Hindlimb muscle (tissue), 1 donor: ENCODE measurements around the gene SEPTIN12. TPM values are rescaled to one million over a fixed set of nuclear protein-coding genes. Genes with fewer than 3 reads are reported as not detected.
A peak's percentile ranks its signal among the peaks of the same experiment; 100 is the strongest.

Source experiments
- DNase-seq: peaks from one replicate; pipeline ENCODE4 v3.0.0-alpha.2; 2013
- polyA plus RNA-seq: library from polyadenylated mRNA; unstranded; fragments of 120-200 nt; gene quantifications from one replicate; pipeline ENCODE4 v1.2.1, GENCODE V29; 2013; ENCODE audit not compliant: insufficient read length

The SEPTIN12 gene
- polyA plus RNA-seq, 1 donor: not detected

- DNase-seq: no peak
Measured at GRCh38 chr16:4783951-4784336, 4.2 kb downstream of the SEPTIN12 start.

DNA sequence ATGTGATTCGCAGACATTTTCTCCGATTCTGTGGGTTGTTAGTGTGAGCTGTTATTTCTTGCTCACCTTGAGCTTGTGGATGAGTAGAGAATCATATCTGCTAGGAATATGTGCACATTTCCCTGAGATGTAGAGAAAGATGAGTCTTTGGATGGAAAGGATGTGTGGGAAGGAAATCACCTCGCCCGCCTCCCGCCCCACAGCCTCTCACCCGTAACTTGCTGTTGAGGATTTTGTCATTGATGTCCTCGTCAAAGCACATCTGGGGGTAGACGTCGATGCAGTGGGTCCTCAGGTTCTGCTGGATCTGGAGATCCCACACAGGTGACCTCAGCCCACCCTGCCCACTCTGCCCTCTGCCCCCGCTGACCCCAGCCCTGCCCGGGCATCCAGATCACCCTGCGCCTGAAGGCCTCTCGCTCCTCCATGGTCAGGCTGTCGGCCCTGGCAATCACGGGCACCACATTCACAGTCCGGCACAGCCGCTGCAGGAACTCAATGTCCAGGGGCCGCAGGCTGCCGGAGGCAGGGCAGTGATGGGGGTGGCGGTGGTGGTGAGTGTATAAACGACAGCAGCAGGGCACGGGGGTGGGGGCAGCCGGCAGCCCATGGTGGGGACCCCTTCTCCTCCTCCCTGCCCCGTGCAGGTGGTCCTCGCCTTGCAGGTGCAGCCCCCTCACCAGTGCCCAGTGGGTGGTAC lies 4.7 kb downstream of the SEPTIN12 start:
- DNase-seq: no peak

GRCh38 chr16:4780235-4780634 lies 7.9 kb downstream of the SEPTIN12 start:
- no peak for DNase-seq

DNA sequence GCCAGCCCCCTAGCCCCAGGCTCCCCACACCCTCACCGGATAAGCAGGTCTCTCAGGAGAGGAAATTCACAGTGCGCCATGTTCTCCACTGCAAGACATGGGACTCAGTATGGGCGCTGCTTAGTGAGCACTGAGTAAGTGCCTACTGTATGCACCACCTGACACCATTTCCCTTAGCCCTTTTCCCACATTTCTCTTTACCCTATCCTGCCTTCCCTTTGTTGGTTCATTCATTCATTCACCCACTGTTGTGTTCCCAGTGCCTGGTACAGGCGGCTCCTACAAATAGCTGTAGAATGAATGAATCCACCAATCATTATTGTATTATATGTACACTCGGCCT lies 10.1 kb downstream of the SEPTIN12 start:
- DNase-seq: no peak

DNA sequence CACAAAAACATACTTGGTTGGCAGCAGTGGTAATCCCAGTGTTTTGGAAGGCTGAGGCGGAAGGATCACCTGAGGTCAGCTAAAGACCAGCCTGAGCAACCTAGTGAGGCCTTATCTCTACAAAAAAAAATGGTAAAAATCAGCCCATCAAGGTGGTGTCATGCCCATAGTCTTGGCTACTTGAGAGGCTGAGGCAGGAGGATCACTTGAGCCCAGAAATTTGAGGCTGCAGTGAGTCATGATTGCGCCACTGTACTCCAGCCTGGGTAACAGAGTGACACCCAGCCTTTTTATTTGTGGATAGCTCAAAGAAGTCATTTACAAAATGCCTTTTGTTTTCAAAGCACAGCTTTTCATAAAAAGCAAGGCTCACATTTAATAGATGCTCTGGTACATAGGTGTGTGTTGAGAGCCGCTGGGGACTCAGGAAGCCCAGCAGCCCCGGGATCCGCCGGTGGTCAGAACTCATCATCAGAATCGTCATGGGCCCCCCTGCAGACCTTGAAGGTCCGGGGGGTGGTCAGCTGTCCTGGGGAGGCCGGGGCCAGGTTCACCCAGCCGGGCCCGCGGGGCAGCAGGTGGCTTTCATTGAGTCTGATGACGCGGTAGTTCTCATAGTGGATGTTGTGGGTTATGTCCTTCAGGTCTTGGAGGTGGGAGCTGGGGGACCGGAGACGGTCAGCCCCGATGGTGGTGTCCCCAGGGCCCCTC lies 10.7 kb downstream of the SEPTIN12 start:
- no peak for DNase-seq

- no peak for DNase-seq
Measured at GRCh38 chr16:4776141-4776705, 11.9 kb downstream of the SEPTIN12 start.

GRCh38 chr16:4775005-4775404 lies 13.1 kb downstream of the SEPTIN12 start:
- no peak for DNase-seq

DNA sequence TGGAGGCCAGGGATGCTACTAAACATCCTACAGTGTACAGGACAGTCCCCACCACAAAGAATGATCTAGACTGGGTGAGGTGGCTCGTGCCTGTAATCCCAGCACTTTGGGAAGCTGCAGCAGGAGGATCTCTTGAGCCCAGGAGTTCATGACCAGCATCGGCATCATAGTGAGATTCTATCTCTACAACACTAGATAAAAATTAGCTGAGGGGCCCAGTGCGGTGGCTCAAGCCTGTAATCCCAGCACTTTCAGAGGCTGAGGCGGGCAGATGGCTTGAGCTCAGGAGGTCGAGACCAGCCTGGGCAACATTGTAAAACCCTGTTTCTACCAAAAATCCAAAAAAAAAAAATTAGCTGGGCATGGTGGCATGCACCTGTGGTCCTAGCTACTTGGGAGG lies 15.8 kb downstream of the SEPTIN12 start:
- DNase-seq: no peak

DNA sequence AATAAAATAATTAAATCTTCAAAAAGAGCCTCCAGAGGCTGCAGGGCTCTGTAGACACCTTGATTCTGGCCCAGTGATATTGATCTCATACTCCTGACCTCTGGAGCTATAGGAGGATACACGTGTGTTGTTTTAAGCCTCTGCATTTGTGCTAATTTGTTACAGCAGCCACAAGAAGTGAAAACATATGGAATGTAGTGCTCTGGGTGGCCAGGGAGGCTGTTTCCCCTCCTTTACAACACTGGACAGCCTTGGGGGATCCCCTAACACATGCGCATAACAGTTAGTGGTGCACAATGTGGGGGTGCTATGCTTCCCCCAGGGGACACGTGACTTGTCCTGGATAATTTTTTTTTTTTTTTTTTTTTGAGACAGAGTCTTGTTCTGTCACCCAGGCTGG lies 16.5 kb downstream of the SEPTIN12 start:
- DNase-seq: no peak

- DNase-seq: no peak
Measured at GRCh38 chr16:4769306-4769638, 18.9 kb downstream of the SEPTIN12 start.

GRCh38 chr16:4768549-4769305 lies 19.4 kb downstream of the SEPTIN12 start:
- peak; percentile 97 for DNase-seq

DNA sequence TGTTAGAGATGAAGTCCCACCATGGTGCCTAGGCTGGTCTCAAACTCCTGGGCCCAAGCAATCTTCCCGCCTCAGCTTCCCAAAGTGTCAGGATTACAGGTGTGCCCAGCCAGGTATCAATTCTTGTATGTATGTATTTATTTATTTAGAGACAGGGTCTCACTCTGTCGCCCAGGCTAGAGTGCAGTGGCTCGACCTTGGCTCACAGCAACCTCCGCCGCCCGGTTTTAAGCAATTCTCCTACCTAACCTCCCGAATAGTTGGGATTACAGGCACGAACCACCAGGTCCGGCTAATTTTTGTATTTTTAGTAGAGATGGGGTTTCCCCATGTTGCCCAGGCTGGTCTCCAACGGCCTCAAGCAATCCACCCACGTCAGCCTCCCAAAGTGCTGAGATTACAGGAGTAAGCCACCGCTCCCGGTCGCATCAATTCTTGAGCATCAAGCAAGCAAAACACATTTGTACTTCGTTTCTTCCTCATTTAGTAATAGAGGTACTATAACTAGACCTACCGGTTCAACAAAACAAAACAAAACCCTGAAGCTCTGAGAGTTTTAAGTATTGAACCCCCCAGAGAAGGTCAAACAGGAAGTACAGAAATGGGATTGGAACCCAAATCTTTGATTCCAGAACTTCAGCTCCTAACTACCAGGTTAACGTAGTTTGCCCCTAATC lies 20.1 kb downstream of the SEPTIN12 start:
- no peak for DNase-seq

GRCh38 chr16:4766875-4767628 lies 21.1 kb downstream of the SEPTIN12 start, which contains the start of gene ZNF500:
ZNF500 (minus strand) TSS chr16:4767162; CDS start chr16:4765978, 1,184 bp downstream.
- DNase-seq: peak; percentile 98

GRCh38 chr16:4765511-4766474 lies 22.4 kb downstream of the SEPTIN12 start:
- DNase-seq: no peak

GRCh38 chr16:4763791-4764190 lies 24.4 kb downstream of the SEPTIN12 start:
- no peak for DNase-seq

GRCh38 chr16:4762205-4762604 lies 25.9 kb downstream of the SEPTIN12 start:
- DNase-seq: no peak

DNA sequence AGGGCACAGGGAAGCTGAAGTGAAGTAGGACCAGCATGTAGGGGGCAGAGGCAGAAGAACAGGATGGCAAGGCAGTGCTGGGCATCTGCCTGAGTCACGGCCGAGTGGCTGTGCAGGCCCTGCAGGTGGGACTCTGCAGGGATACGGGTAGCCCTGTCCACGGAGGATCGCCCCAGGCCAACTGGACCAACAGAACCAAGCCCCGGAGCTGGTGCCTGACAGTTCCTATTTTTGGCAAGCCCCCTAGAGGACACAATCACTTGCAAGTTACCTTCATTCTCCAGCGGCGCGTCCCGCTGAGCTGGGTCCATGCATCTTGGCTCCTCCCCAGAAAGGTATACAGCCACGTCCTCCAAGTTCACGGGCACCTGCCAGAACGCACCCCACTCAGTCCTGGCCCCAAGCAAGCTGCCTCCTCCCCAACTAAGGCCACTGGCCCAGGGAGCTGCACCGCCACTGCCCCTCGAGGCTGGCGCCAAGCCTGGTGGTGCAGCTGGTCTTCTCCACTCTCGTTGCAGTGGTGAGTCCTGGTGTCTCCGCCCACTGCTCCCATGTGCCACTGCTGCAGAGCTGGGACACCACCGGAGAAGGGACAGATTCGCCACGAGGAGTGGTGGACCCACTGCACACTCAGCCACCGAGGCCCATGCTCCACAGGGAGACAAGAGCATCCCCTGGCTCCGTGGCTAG lies 27.8 kb downstream of the SEPTIN12 start:
- no peak for DNase-seq

GRCh38 chr16:4755687-4756086 lies 32.5 kb downstream of the SEPTIN12 start:
- DNase-seq: no peak

DNA sequence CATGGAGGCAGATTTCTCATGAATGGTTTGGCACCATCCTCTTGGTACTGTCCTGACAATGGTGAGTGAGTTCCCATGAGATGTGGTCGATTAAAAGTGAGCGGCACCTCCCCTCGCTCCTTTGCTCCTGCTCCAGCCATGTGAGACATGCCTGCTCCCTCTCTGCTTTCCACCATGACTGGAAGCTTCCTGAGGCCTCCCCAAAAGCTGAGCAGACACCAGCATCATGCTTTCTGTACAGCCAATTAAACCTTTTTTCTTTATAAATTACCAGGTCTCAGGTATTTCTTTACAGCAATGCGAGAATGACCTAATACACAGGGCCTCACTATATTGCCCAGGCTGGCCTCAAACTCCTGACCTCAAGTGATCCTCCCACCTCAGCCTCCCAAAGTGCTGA lies 33.3 kb downstream of the SEPTIN12 start:
- DNase-seq: no peak

DNA sequence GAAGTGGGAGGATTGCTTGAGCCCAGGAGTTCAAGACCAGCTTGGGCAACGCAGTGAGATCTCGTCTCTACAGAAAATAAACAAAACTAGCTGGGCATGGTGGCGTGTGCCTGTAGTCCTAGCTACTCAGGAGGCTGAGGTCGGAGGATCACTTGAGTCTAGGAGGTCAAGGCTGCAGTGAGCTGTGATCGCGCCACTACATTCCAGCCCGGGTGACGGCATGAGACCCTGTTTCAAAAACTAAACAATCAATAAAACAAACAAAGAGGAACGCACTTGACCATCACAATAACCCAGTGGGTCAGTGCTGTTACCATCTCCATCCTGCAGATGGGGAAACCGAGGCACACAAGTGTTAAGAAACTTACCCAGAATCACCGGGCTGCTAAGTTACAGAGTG lies 34.9 kb downstream of the SEPTIN12 start:
- DNase-seq: no peak
